22Rv1 (cell line): Measurements from ENCODE around the gene CES5A.

Experiments
- ZFX ChIP-seq: fragments of 450-650 bp; IDR thresholded peaks from 2 replicates; pipeline ENCODE4 v1.6.1; 2017; ENCODE audit warnings: antibody characterized with exemption, borderline replicate concordance
- TF ChIP-seq, protein P1 (sequence below): fragments of 450-650 bp; IDR thresholded peaks from 2 replicates; pipeline ENCODE4 v1.5.1; 2017; ENCODE audit warnings: mild to moderate bottlenecking

DNA sequence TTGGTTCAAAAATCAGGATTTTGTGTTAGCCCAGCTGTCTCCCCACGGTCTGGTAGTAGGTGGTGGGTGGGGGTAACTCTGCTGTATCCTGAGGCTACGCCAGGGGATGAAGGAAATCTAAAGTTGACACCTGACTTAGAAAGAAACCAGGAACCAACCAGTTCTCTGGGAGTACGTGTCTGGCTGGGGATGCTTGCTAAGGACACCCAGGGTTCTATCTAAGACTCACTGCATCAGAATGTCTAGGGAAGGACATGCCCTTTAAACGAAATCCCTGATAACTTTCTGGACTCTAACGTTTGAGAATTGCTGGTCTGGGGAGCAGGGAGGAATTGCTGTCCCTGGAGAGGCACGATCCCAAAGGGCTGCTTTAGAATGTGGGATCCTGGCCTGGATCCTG, 39.2 kb upstream of the CES5A start:
- TF ChIP-seq, protein P1, sequence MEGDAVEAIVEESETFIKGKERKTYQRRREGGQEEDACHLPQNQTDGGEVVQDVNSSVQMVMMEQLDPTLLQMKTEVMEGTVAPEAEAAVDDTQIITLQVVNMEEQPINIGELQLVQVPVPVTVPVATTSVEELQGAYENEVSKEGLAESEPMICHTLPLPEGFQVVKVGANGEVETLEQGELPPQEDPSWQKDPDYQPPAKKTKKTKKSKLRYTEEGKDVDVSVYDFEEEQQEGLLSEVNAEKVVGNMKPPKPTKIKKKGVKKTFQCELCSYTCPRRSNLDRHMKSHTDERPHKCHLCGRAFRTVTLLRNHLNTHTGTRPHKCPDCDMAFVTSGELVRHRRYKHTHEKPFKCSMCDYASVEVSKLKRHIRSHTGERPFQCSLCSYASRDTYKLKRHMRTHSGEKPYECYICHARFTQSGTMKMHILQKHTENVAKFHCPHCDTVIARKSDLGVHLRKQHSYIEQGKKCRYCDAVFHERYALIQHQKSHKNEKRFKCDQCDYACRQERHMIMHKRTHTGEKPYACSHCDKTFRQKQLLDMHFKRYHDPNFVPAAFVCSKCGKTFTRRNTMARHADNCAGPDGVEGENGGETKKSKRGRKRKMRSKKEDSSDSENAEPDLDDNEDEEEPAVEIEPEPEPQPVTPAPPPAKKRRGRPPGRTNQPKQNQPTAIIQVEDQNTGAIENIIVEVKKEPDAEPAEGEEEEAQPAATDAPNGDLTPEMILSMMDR = no peak
- no peak for TF ChIP-seq ZFX
